ENCODE measurements around the gene KLHL29. TPM values are rescaled to one million over a fixed set of nuclear protein-coding genes. Genes with fewer than 3 reads are reported as not detected.
A peak's percentile ranks its signal among the peaks of the same experiment; 100 is the strongest.

The KLHL29 gene
- total and polyA plus RNA-seq, 2 experiments from 2014 or later = 1.9 to 6.4 TPM

DNA sequence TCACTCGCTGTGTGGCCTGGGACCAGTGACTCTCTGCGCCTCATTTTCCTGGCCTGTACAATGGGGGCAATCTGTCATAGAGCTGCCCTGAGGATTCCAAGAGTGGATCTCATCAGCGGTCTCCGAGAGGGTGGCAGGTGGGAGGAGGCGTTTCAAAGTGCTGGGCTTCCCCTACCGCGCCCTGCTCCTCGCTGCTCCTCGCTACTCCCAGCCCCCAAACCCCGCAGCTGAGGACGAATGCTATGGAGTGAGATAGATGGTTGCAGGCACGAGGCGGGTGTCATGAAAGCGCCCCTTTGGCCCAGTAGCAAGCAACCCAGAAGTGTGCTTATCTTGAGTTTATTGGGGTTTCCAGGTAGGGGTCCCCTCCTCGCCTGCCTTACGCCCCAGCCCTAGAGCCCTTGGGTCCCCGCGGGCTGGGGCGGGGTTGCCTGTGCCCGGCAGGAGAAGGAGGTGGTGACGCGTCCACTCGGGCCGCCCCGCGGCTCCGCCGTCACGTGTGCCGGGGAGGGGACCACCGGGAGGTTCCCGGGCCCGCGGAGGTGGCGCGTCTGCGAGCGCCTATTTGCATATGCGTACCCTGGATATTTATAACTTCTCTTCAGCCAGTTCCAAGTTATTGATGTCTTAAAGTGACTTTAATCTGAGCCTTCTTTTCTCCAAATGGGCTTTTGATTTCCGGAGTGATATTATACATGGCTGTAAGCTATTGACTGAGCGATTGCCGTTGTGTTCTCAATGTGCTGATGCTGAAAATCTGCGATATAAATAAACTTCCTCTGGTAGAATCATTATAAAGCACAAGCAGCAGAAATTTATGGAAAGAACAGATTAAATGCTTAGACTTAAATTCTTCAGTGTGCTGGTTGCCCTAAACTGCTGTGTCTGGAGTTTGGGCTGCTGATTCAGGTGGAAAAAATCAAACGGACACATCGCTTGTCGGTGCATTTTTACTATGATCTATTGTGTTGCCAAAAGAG lies 278.3 kb downstream of the KLHL29 start:
- Histone ChIP-seq H3K27me3 (replicated peaks; ENCODE audit: insufficient read depth) (no peaks in the 10 kb centered on the region), H3K79me2 (ENCODE audit: insufficient read depth) (no peaks in the 10 kb centered on the region), H3K9me2 (ENCODE audit: insufficient read depth) (no peaks in the 10 kb centered on the region), H3K36me3 (ENCODE audit: low read depth) (no peaks in the 10 kb centered on the region), H3K4me2 (ENCODE audit: unreplicated experiment) (peak overlapping the region; percentile 55), H3K9ac (peak overlapping the region; percentile 37; the same call in 1 of the 2 replicates), H3F3A (ENCODE audit: insufficient read depth) (no peaks in the 10 kb centered on the region), H4K20me1 (ENCODE audit: insufficient read depth) (no peaks in the 10 kb centered on the region), H3K27ac (no peak overlapping the region), H3K9me3 (ENCODE audit: low read depth) (no peaks in the 10 kb centered on the region), H3K4me3 (peak overlapping the region; percentile 63), H3K4me1 (ENCODE audit: insufficient read depth) (peaks cover 6% of the 10 kb centered on the region; the same call in 1 of the 2 replicates), H2AFZ (peak overlapping the region; percentile 58)
- in situ Hi-C loops (cut with MboI) = no loop called here
- TF ChIP-seq EZH2phosphoT487 (IDR thresholded peaks at IDR 0.05; ENCODE audit: insufficient read depth, low read depth) (no peak), EZH2 (IDR thresholded peaks at IDR 0.05; ENCODE audit: insufficient read depth, poor library complexity, severe bottlenecking) (no peak)
- 27 to 33% methylated on average over 44 of the region's 46 CpGs for WGBS, 2 experiments (ENCODE audit: low coverage in 1 of 2, low lambda C conversion rate in 2 of 2, missing lambda C conversion rate in 2 of 2)
- peak; percentile 54 for DNase-seq

GRCh38 chr2:23664066-23664788 lies 279.2 kb downstream of the KLHL29 start:
- in situ Hi-C loops (cut with MboI) = no loop called here
- Histone ChIP-seq H3K27me3 (replicated peaks; ENCODE audit: insufficient read depth) (no peaks in the 10 kb centered on the region), H3K9me2 (ENCODE audit: insufficient read depth) (no peaks in the 10 kb centered on the region), H3K4me1 (ENCODE audit: insufficient read depth) (peaks cover 6% of the 10 kb centered on the region; the same call in 1 of the 2 replicates), H3K4me2 (ENCODE audit: unreplicated experiment) (peak overlapping the region; percentile 55), H4K20me1 (ENCODE audit: insufficient read depth) (no peaks in the 10 kb centered on the region), H3F3A (ENCODE audit: insufficient read depth) (no peaks in the 10 kb centered on the region), H3K27ac (no peak overlapping the region), H3K9me3 (ENCODE audit: low read depth) (no peaks in the 10 kb centered on the region), H3K4me3 (peak overlapping the region; percentile 63), H2AFZ (peak overlapping the region; percentile 58; the same call in 1 of the 2 replicates), H3K36me3 (ENCODE audit: low read depth) (no peaks in the 10 kb centered on the region), H3K79me2 (ENCODE audit: insufficient read depth) (no peaks in the 10 kb centered on the region), H3K9ac (no peak overlapping the region)
- no peak for DNase-seq
- 47 to 50% methylated on average over 9 of the region's 9 CpGs for WGBS, 2 experiments (ENCODE audit: low coverage in 1 of 2, low lambda C conversion rate in 2 of 2, missing lambda C conversion rate in 2 of 2)
- TF ChIP-seq EZH2phosphoT487 (IDR thresholded peaks at IDR 0.05; ENCODE audit: insufficient read depth, low read depth) (no peak), EZH2 (IDR thresholded peaks at IDR 0.05; ENCODE audit: insufficient read depth, poor library complexity, severe bottlenecking) (no peak)

- in situ Hi-C loops (cut with MboI) = no loop called here
- WGBS, 2 experiments (ENCODE audit: low coverage in 1 of 2, low lambda C conversion rate in 2 of 2, missing lambda C conversion rate in 2 of 2) = 90 to 91% methylated on average over 12 of the region's 12 CpGs
- Histone ChIP-seq H3K4me3 (no peak overlapping the region), H3K9me2 (ENCODE audit: insufficient read depth) (no peaks in the 10 kb centered on the region), H3K4me1 (ENCODE audit: insufficient read depth) (peaks cover 6% of the 10 kb centered on the region; the same call in 1 of the 2 replicates), H2AFZ (no peak overlapping the region), H3K79me2 (ENCODE audit: insufficient read depth) (no peaks in the 10 kb centered on the region), H3K9ac (no peak overlapping the region), H3F3A (ENCODE audit: insufficient read depth) (no peaks in the 10 kb centered on the region), H3K27ac (no peak overlapping the region), H3K36me3 (ENCODE audit: low read depth) (no peaks in the 10 kb centered on the region), H3K27me3 (replicated peaks; ENCODE audit: insufficient read depth) (no peaks in the 10 kb centered on the region), H3K4me2 (ENCODE audit: unreplicated experiment) (no peak overlapping the region), H3K9me3 (ENCODE audit: low read depth) (no peaks in the 10 kb centered on the region), H4K20me1 (ENCODE audit: insufficient read depth) (no peaks in the 10 kb centered on the region)
- TF ChIP-seq EZH2phosphoT487 (IDR thresholded peaks at IDR 0.05; ENCODE audit: insufficient read depth, low read depth) (no peak), EZH2 (IDR thresholded peaks at IDR 0.05; ENCODE audit: insufficient read depth, poor library complexity, severe bottlenecking) (no peak)
- no peak for DNase-seq
Observed at GRCh38 chr2:23666241-23666979, 281.4 kb downstream of the KLHL29 start.

DNA sequence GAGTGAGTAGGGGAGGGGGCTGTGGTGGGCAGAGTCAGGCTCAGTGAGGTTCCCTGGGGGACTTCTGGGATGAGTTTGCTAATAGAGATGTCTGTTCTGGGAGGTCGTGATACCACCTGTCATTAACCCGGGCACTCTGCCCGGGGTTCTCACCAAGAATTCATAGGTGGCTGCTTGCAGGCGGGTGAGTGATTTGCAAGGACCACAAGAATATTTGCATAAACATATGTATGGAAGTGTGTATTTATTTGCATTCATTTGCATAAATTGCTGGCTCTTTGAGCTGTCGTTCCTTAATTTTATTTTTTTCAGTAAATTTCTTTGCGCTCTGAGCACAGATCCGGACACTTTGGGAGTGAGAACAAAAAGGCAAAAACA lies 282.0 kb downstream of the KLHL29 start:
- Histone ChIP-seq H2AFZ (no peak overlapping the region), H3K9me3 (ENCODE audit: low read depth) (no peaks in the 10 kb centered on the region), H3K36me3 (ENCODE audit: low read depth) (no peaks in the 10 kb centered on the region), H3K4me3 (no peak overlapping the region), H3K27ac (no peak overlapping the region), H3K9me2 (ENCODE audit: insufficient read depth) (no peaks in the 10 kb centered on the region), H3K27me3 (replicated peaks; ENCODE audit: insufficient read depth) (no peaks in the 10 kb centered on the region), H3F3A (ENCODE audit: insufficient read depth) (no peaks in the 10 kb centered on the region), H4K20me1 (ENCODE audit: insufficient read depth) (no peaks in the 10 kb centered on the region), H3K79me2 (ENCODE audit: insufficient read depth) (no peaks in the 10 kb centered on the region), H3K4me1 (ENCODE audit: insufficient read depth) (peaks cover 6% of the 10 kb centered on the region; the same call in 1 of the 2 replicates), H3K9ac (no peak overlapping the region), H3K4me2 (ENCODE audit: unreplicated experiment) (no peak overlapping the region)
- in situ Hi-C loops (cut with MboI) = no loop called here
- no peak for DNase-seq
- 95 to 99% methylated on average over 7 of the region's 7 CpGs for WGBS, 2 experiments (ENCODE audit: low coverage in 1 of 2, low lambda C conversion rate in 2 of 2, missing lambda C conversion rate in 2 of 2)
- TF ChIP-seq EZH2phosphoT487 (IDR thresholded peaks at IDR 0.05; ENCODE audit: insufficient read depth, low read depth) (no peak), EZH2 (IDR thresholded peaks at IDR 0.05; ENCODE audit: insufficient read depth, poor library complexity, severe bottlenecking) (no peak)

Data from GM23248 (cell line).